D341Med (cell line): Measurements from ENCODE around the gene MMRN2.
"Not testable (repeated sequence)": the region's sequence is repeated elsewhere in the genome, so short reads cannot be mapped to it uniquely, and the experiment has no call there.

Source experiments
- DNase-seq: peaks from one replicate; pipeline ENCODE4 v3.0.0; 2012; ENCODE audit warnings: low spot score

Gene MMRN2

GRCh38 chr10:86956195-86956847, 1.1 kb downstream of the MMRN2 start:
- no peak for DNase-seq

GRCh38 chr10:86955501-86956194, 1.8 kb downstream of the MMRN2 start:
- DNase-seq = no peak

- DNase-seq = no peak
Observed at GRCh38 chr10:86954681-86955500, 2.5 kb downstream of the MMRN2 start.

- DNase-seq = no peak
Observed at GRCh38 chr10:86953747-86954680, 3.4 kb downstream of the MMRN2 start.

- not testable (repeated sequence) for DNase-seq
Observed at GRCh38 chr10:86952697-86953096, 4.7 kb downstream of the MMRN2 start.

GRCh38 chr10:86952106-86952505, 5.3 kb downstream of the MMRN2 start:
- DNase-seq = no peak

- no peak for DNase-seq
Observed at GRCh38 chr10:86951184-86951761, 6.1 kb downstream of the MMRN2 start.

- no peak for DNase-seq
Observed at GRCh38 chr10:86950349-86950748, 7.1 kb downstream of the MMRN2 start.

GRCh38 chr10:86947806-86948205, 9.6 kb downstream of the MMRN2 start:
- not testable (repeated sequence) for DNase-seq

GRCh38 chr10:86946213-86947155, 10.9 kb downstream of the MMRN2 start:
- peak; percentile 3 for DNase-seq

- peak; percentile 33 for DNase-seq
Observed at GRCh38 chr10:86945361-86946212, 11.8 kb downstream of the MMRN2 start.

- DNase-seq = peak; percentile 1
Observed at GRCh38 chr10:86944907-86945306, 12.5 kb downstream of the MMRN2 start.

- no peak for DNase-seq
Observed at GRCh38 chr10:86944471-86944870, 12.9 kb downstream of the MMRN2 start.

- no peak for DNase-seq
Observed at GRCh38 chr10:86944031-86944419, 13.4 kb downstream of the MMRN2 start.

GRCh38 chr10:86943316-86944030, 13.9 kb downstream of the MMRN2 start:
- peak; percentile 3 for DNase-seq

GRCh38 chr10:86942441-86943315, 14.7 kb downstream of the MMRN2 start:
- DNase-seq = no peak

GRCh38 chr10:86941991-86942421, 15.4 kb downstream of the MMRN2 start:
- DNase-seq = no peak

- DNase-seq = no peak
Observed at GRCh38 chr10:86941426-86941825, 16.0 kb downstream of the MMRN2 start.
